ENCODE measurements around the gene DAPK2.

Gene DAPK2

DNA sequence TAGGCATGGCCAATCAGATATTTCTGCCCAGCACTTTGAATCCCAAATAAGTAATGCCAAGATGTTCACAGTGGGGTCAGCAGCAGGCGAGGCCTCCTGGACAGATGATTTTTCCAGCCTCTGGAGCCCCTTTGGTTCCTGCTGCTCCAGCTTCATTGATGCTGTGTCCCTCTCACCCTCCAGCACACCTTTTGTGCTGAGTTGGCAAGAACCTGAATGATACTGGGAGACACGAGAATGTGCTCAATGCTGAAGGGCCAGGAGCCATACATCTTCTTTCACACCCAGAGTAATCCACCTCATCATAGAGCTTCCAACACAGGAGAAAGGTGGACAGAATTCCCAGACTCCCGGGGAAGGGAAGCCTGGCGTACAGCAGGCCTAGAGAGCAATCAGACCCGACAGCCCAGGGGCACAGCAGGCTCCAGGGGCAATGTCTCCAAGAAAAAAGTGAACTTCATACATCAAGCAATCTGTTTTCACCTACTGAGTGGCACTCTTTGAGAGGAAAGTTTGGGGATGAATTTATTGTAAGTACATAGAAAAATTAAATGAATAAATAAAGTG lies 6.7 kb upstream of the DAPK2 start:
- no peak for DNase-seq

DNA sequence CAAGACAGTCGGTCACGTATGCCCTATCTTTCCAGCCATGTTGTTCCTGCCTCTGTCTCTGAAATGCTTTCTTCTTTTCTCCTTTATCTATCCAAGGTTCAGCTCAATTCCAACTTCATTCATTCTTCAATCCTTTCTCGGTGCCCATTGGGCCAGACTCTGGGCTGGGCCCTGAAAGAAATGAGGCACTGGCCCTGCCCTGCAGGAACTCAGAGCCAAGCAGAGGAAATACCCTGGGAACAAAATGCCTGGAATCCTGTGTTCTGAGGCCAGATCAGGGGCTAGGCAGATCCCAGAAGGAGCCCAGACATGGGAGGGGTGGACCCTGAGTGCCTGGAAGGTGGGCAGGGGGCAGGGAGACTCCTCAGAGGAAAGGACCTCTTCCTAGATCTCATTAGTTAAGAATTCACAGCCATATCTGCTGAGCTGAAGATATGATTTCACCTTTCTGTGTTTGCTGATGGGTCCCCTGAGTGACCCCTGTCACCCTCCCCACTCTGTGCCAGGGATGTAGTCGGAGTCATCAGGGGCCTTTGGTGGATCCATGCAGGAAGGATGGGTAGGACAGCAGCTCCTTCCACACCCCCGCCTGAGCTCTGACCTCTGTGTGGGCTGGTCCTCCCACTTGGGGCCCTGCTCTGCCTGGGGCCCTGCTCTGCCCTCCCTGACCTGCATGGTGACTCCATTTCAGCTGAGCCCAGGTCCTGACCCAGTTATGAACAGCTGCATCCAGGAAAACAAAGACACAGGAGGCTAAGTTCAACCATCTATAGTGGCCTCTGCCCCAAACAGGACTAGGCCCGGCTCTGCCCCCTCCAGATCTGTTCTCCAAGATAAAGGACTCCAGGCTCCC lies 5.3 kb upstream of the DAPK2 start:
- DNase-seq: no peak

GRCh38 chr15:64051093-64051402 lies 4.8 kb upstream of the DAPK2 start:
- DNase-seq: no peak

GRCh38 chr15:64050281-64051092 lies 4.2 kb upstream of the DAPK2 start:
- DNase-seq: no peak

DNA sequence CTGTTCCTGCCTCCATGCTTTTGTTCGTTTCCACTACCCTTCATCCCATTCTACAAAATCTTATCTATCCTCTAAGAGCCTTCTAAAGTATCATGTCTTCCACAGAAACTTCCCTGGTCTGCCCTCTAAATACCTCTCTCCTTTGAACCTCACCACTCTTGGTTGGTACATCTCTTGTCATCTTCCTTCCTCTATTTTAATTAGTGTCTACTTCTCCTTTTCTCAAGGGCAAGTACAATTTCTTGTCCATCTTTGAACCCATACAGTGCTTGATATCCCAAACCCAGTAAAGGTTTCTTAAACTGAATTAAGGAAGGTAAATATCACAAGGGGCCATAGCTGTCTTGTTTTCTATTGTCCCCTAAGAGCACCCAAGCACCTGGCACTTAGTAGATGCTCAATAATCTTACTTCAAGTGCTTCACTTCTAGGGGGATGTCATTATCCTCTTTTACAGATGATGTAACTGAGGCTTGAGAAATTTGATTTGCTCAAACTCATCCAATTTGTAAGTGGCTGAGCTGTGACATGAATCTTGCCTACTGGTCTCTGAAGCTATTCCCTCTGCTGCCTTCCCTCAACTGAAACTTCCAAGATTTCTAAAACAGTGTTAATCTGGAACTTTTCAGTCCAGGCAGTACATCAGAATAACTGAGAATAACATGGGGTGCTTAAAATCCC lies 2.6 kb upstream of the DAPK2 start:
- no peak for DNase-seq

- no peak for DNase-seq
These were observed 388 bp downstream of the DAPK2 start for GRCh38 chr15:64045774-64046420.

DNA sequence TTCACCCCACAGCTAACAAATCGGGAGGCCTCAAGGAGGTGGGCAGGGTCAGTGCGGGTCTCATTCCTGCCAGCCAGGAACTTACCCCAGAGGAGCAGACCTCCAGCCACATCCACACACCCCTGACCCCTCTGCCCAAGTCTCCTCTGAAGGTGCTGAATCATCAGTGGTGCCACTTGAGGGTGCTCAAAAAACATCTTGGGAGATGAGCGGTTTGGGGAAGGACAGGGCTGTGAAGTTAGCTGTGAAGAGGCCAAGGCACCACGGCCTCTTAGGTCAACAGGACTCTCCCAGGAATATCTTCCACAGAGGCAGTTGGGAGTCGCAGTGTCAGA lies 1.2 kb downstream of the DAPK2 start:
- no peak for DNase-seq

GRCh38 chr15:64044300-64045100 lies 1.8 kb downstream of the DAPK2 start:
- no peak for DNase-seq

DNA sequence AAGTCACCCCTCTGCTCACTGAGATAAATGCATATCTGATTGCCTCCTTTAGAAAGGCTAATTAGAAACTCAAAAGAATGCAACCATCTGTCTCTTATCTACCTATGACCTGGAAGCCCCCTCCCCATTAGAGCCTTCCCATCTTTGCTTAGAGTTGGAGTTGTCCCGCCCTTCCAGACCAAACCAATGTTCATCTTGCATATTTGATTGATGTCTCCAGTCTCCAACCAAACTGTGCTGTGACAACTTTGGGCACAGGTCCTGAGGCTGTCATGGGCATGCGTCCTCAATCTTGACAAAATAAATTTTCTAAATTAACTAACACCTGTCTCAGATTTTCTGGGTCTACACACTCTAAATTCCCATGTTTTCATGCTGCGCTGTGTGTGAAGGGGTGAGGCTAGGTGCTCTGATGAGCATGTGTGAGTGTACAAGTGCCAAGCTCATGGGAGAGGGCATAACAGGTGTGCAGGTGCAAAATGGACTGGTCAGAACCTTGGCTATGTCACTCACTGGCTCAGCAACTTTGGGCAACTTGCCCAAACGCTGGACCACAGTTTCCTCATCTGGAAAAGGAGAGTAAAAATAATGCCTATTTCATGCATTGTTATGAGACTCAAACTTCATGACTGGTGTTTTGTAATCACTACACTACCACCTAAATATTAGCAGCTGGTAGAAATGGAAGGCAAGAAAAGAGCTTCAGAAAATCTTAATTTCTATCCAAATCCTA lies 7.2 kb downstream of the DAPK2 start:
- no peak for DNase-seq

DNA sequence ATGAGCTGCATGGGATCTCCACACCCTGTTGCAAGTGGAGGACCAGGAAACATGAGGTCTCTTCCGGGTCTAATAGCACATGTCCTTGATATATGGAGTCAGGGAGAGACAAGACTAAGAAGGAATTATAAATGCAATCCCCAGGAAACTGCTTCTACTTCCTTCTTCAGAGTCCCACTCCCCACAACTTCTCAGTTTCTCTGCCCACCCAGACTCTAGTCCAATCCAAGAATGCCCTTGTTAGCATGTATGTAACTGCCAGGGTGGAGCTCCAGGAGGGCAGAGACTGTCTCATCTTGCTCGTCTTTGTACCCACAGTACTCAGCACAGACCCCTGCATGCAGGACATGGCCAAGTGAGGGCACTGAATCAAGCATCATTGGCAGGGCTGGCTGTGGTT lies 8.3 kb downstream of the DAPK2 start:
- no peak for DNase-seq

GRCh38 chr15:64037116-64037515 lies 9.2 kb downstream of the DAPK2 start:
- DNase-seq: no peak

GRCh38 chr15:64035525-64035924 lies 10.8 kb downstream of the DAPK2 start:
- no peak for DNase-seq

- DNase-seq: no peak
These were observed 11.8 kb downstream of the DAPK2 start for GRCh38 chr15:64034519-64034918.

DNA sequence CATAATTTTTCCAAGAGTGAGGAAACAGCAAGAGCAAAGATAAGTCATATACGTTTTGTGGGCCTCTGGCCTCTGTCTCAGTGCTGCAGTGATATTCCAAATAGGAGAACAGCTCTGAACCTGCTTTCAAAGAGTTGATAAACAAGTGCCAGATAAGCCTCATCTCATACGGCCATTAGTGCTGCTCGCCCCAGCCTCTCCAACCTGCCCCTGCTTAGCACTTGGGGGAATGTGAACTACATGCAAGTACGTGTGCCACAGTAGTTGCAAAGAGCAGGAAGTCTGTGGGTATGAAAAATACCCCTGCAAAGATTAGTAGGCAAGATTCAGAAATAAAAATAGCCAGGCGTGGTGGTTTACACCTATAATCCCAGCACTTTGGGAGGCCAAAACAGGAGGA lies 14.0 kb downstream of the DAPK2 start:
- DNase-seq: no peak

DNA sequence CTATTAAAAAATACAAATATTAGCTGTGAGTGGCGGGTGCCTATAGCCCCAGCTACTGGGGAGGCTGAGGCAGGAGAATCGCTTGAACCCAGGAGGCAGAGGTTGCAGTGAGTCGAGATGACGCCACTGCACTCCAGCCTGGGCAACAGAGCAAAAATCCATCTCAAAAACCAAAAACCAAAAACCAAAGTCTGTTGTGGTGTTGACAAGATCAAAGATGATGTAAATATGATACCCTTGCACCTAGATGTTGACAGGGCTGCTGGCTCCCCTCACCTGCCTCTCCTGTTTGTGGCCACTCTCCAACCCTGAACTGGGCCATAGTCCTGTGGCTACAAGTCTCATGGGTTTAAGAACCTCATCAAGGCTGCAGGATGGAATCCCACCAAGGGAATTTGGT lies 16.2 kb downstream of the DAPK2 start:
- no peak for DNase-seq

GRCh38 chr15:64029633-64030032 lies 16.7 kb downstream of the DAPK2 start:
- no peak for DNase-seq

DNA sequence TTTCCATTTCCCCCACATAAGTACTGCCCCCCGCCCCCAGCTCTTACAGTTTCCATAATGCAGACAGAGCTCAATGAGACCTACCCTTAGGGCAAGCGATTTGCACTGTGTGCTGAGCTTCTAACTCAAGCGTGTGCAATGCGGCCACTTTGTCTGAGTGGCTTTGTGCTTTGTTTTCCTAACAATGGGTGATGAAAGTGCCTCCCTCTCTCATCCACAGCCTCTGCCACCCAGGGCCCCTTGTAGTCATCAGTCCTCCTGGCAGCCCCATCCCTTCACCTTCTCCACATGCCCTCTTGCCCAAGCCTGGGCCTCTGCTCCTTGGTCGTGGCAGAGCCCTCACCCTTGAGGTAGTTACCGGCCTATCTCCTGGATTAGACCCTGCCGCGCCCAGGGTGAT lies 17.2 kb downstream of the DAPK2 start:
- no peak for DNase-seq

DNA sequence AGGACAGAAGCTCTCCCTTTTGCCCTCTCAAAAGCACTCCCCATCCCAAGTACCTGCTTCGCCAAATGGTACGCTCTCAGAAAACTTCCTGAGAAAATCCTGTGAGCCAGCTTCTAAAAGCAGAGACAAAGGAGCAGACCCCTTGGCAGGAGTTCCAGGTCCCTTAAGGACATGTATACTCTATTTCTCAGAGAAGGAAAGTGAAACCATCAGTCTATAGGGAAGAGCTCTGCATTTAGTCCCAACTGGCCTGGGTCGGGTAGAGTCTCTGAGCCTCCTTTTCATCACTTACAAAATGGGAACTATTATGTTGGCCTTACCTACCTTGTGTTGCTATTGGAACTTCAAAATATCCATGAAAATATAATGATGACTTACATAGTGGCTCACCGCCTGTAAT lies 19.7 kb downstream of the DAPK2 start:
- no peak for DNase-seq

- DNase-seq: no peak
These were observed 21.9 kb downstream of the DAPK2 start for GRCh38 chr15:64024172-64025050.

DNA sequence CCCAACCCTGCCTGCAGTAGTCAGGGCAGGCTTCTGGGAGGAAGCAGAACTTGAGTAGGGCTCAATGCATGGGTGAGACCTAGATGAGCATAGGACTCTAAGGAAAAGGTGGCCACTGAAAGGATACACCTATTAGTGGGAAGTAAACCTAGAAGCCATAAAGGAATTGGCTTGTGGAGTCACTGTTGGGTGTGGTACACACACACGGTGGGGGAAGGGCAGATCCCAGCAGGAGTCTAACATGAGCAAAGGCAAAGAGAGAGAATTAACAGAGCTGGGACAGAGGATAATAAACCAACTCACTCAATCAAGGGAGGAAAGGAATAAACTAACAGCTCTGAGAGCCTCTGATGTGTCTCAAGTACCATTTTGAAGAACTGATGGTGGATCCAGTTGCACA lies 23.1 kb downstream of the DAPK2 start:
- no peak for DNase-seq

DNA sequence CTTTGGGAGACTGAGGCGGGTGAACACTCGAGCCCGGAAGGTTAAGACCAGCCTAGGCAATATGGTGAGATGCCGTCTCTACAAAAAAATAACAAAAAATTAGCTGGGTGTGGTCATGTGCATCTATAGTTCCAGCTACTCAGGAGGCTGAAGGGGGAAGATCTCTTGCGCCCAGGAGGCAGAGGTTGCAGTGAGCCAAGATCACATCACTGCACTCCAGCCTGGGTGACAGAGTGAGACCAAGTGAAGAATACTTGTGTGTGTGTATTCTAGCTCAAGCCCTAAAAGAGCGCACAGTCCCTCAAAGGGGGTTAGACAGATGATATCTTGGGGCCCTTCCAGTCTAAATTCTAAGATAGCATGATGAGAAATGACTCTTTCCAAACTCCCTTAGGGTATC lies 23.7 kb downstream of the DAPK2 start:
- no peak for DNase-seq

Data from activated CD4-positive, alpha-beta T cell treated with anti-CD3 and anti-CD28 coated beads for 1 hour (primary cell).